ENCODE data around the gene SLC43A1. TPM values are rescaled to one million over a fixed set of nuclear protein-coding genes. Genes with fewer than 3 reads are reported as not detected.
"Not testable (repeated sequence)": the region's sequence is repeated elsewhere in the genome, so short reads cannot be mapped to it uniquely, and the experiment has no call there.

Gene SLC43A1
- polyA plus RNA-seq, 1 experiment: 14.6 TPM

DNA sequence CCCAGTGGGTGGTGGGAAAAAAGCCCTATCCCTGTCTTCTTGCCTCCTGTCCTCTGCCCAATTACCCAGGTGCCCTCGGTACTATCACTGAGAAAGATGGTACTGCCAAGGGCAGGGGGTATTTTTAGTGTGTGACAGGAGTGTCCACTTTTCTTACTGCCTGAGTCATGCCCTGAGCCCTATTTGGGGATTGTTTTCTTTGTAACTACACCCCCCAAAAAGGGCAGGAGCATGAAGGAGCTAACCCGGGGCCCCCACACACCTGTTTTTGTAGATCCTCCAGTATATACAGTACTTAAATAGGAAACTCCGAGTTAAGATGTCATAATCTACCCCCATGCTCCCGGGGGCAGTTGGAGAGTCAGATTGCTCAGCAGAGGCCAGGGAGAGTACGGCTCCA is 25.7 kb upstream of the SLC43A1 start:
- POLR2A ChIA-PET: no interaction called here
- DNase-seq (ENCODE audit: low read depth, low spot score): no peak

DNA sequence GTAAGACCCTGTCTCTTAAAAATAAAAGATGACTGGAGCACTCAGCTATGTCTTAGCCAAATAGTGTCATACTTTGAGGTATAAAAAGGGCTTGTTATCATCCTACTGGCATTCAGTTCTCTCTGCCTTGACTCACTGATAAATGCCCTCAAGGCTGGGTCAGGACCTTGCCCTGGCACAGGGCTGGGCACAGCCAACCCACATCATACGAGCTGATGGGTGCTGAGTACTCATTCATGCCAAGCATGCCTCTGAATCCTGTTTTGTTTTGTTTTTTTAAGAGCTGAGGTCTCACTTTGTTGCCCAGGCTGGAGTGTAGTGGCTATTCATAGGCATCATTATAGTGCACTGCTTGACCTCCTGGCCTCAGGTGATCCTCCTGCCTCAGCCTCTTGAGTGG is 23.8 kb upstream of the SLC43A1 start:
- Histone ChIP-seq H3K4me3 (ENCODE audit: low read depth, low read length) (no peak overlapping the region), H3K9me3 (ENCODE audit: control insufficient read depth, insufficient read depth, low read length) (no peaks in the 10 kb centered on the region), H3K27me3 (ENCODE audit: control insufficient read depth, insufficient read depth, low read length) (peaks cover 33% of the 10 kb centered on the region), H3K27ac (ENCODE audit: low read depth, low read length) (no peak overlapping the region)
- DNase-seq (ENCODE audit: low read depth, low spot score): no peak
- CTCF ChIA-PET: interaction anchor here (0.9 kb wide), 1 partner anchor 102 kb away, joined by 3 read pairs; no protein-coding TSS in a partner anchor
- POLR2A ChIA-PET: interaction anchor here (0.6 kb wide), 1 partner anchor 17 kb away, joined by 6 read pairs; no protein-coding TSS in a partner anchor
- TF ChIP-seq, protein P1, sequence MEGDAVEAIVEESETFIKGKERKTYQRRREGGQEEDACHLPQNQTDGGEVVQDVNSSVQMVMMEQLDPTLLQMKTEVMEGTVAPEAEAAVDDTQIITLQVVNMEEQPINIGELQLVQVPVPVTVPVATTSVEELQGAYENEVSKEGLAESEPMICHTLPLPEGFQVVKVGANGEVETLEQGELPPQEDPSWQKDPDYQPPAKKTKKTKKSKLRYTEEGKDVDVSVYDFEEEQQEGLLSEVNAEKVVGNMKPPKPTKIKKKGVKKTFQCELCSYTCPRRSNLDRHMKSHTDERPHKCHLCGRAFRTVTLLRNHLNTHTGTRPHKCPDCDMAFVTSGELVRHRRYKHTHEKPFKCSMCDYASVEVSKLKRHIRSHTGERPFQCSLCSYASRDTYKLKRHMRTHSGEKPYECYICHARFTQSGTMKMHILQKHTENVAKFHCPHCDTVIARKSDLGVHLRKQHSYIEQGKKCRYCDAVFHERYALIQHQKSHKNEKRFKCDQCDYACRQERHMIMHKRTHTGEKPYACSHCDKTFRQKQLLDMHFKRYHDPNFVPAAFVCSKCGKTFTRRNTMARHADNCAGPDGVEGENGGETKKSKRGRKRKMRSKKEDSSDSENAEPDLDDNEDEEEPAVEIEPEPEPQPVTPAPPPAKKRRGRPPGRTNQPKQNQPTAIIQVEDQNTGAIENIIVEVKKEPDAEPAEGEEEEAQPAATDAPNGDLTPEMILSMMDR (IDR thresholded peaks at IDR 0.05; ENCODE audit: low read depth, low read length): no peak

More for the DNA sequence above, 25.7 kb upstream of the SLC43A1 start:
- Histone ChIP-seq H3K4me3 (ENCODE audit: low read depth, low read length) (no peak overlapping the region), H3K27me3 (ENCODE audit: control insufficient read depth, insufficient read depth, low read length) (peaks cover 26% of the 10 kb centered on the region), H3K27ac (ENCODE audit: low read depth, low read length) (no peak overlapping the region), H3K9me3 (ENCODE audit: control insufficient read depth, insufficient read depth, low read length) (no peaks in the 10 kb centered on the region)
- TF ChIP-seq, protein P1 (IDR thresholded peaks at IDR 0.05; ENCODE audit: low read depth, low read length): no peak
- CTCF ChIA-PET: interaction anchor here (0.8 kb wide), 1 partner anchor 104 kb away, joined by 3 read pairs; no protein-coding TSS in a partner anchor

DNA sequence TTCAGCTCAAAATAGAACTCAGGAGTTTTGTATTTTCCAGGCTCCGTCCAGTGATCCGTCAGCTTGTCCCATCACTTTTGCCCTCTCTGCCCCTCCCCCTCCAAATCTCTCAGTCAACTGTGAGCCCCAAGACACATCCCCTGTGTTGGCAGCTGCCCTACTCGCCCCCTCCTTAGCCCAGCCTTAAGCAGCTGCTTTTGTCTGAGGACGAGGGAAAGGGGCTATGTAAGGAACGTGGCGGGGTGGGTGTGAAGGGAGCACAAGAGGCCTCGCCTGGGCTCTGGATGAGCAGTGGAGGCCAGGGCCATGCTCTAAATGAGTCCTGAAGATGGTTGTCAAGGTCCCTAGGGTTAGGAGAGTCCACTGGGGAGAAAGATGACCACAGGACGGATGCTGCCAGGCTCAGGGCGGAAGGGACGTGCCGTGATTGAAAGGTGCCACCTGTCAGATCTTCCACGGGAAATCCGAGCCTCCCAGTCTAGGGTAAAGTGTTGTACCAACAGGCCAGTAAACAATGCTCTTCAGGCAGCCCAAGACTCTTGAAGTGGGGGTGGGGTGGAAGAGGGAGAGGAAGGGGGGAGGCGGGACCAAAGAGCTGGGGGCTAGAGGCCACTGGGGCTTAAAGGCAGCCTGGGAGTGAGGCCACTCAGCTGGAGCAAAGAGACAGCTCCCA is 21.6 kb upstream of the SLC43A1 start, which contains the start of gene SMTNL1:
Gene SMTNL1 (plus strand): TSS at position 649 of the 673 bp plus-strand sequence. CDS start 5,048 bp downstream, outside the sequence.
- DNase-seq (ENCODE audit: low read depth, low spot score): no peak
- Histone ChIP-seq H3K4me3 (ENCODE audit: low read depth, low read length) (no peak within 1 kb of the TSS), H3K9me3 (ENCODE audit: control insufficient read depth, insufficient read depth, low read length) (no peaks in the 10 kb centered on the region), H3K27me3 (ENCODE audit: control insufficient read depth, insufficient read depth, low read length) (peaks cover 25% of the 10 kb centered on the region), H3K27ac (ENCODE audit: low read depth, low read length) (no peak within 1 kb of the TSS)
- CTCF ChIA-PET: interaction anchor here (1.4 kb wide), 1 partner anchor 44 kb away, joined by 3 read pairs; no protein-coding TSS in a partner anchor
- POLR2A ChIA-PET: no interaction called here
- TF ChIP-seq, protein P1 (IDR thresholded peaks at IDR 0.05; ENCODE audit: low read depth, low read length): no peak

DNA sequence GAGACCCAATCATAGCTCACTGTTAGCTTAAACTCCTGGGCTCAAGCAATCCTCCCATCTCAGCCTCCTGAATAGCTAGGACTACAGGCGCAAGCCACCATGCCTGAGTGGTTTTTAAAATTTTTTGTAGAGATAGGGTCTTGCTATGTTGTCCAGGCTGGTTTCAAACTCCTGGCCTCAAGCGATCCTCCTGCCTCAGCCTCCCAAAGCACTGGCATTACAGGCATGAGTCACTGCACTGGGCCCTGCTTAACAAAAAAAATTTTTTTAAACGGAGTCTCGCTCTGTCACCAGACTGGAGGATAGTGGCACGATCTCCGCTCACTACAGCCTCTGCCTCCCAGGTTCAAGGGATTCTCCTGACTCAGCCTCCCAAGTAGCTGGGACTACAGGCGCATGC is 18.9 kb upstream of the SLC43A1 start:
- DNase-seq (ENCODE audit: low read depth, low spot score); H3K9me3 ChIP-seq (ENCODE audit: control insufficient read depth, insufficient read depth, low read length); H3K27ac ChIP-seq (ENCODE audit: low read depth, low read length); H3K4me3 ChIP-seq (ENCODE audit: low read depth, low read length); POLR2A ChIA-PET: not testable (repeated sequence)
- peaks cover 23% of the 10 kb centered on the region for H3K27me3 ChIP-seq (ENCODE audit: control insufficient read depth, insufficient read depth, low read length)
- CTCF ChIA-PET: interaction anchor here (1.1 to 1.9 kb wide), 3 partner anchors 41 to 106 kb away, joined by 5 to 9 read pairs (median 8); no protein-coding TSS in a partner anchor

DNA sequence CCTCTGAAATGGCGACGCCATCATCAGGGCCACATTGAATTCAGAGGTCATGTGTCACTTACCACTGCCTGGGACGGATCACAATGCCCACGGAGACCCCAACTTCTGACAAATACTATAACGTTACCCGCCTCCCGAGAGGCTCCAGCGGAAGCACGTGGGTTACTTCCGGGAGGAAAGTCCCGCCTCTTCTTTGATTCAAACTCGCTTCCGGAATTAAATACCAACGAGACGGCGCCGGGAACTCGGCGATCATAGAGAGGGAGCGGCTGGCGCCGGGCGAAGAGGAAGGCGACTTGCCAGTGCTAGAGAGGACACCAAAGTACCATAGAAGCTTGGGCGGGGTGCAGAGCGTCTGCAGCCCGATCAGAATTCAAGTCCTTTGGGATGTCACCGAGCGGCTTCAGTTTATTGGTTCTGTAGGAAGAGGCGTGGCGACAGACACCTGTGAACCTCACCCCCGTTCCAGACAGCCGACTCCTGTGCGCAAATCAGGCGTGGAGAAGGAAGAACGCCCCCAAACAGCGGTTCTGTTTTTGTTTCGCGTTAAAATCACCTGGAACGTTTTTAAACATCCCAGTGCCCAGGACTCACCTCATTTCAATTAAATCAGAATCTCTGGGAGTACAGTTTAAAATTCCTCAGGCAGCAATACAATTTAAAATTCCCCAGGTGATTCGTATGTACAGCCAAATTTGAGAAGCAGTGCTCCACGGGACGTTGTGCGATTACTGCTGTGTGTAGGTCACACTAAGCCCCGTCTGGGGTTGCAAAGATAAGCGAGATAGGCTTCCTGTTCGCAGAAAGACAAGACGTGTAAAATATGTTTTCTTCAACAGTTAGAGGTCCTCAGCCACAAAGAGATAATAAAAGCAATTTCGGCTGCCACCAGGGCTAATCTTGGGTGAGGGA is 15.3 kb upstream of the SLC43A1 start, which contains the start of gene TIMM10:
Gene TIMM10 (minus strand): TSS at position 159 of the 912 bp plus-strand sequence. CDS start 565 bp downstream, outside the sequence.
- TF ChIP-seq, protein P1 (IDR thresholded peaks at IDR 0.05; ENCODE audit: low read depth, low read length): no peak
- ChIA-PET CTCF (interaction anchor here (1.0 to 7.6 kb wide), 8 partner anchors 38 to 993 kb away, joined by 4 to 215 read pairs (median 6); partner anchors contain the start of gene RTN4RL2), POLR2A (interaction anchor here (0.5 to 0.7 kb wide), 2 partner anchors 111 to 208 kb away, joined by 3 to 4 read pairs; no protein-coding TSS in a partner anchor)
- peaks cover 5% of the 10 kb centered on the region for H3K27me3 ChIP-seq (ENCODE audit: control insufficient read depth, insufficient read depth, low read length)
- DNase-seq (ENCODE audit: low read depth, low spot score): peak; percentile 86
- no peak within 1 kb of the TSS for H3K27ac ChIP-seq (ENCODE audit: low read depth, low read length)
- H3K9me3 ChIP-seq (ENCODE audit: control insufficient read depth, insufficient read depth, low read length): no peaks in the 10 kb centered on the region
- H3K4me3 ChIP-seq (ENCODE audit: low read depth, low read length): peak within 1 kb of the TSS; percentile 99

All from AG04450 (cell line).